HG02970 (cell line): Measurements from ENCODE around the gene WDR33.

Source experiments
- ATAC-seq: cut with Tn5 transposase; IDR thresholded peaks from one replicate; pipeline ENCODE4 v1.9.1; 2021; ENCODE audit warnings: mild to moderate bottlenecking, moderate library complexity, moderate number of reproducible peaks; ENCODE audit not compliant: unreplicated experiment, low FRiP score

WDR33 gene

GRCh38 chr2:127675331-127676261 is 135.4 kb downstream of the WDR33 start, which contains the start of gene LIMS2:
LIMS2 (minus strand) TSS chr2:127675530; CDS start chr2:127675024, 506 bp downstream.
- ATAC-seq: no peak

- no peak for ATAC-seq
These were observed 136.4 kb downstream of the WDR33 start for GRCh38 chr2:127674241-127675209.

- no peak for ATAC-seq
These were observed 137.5 kb downstream of the WDR33 start for GRCh38 chr2:127673291-127674069.

- ATAC-seq: no peak
These were observed 138.4 kb downstream of the WDR33 start for GRCh38 chr2:127672341-127673224.

GRCh38 chr2:127671557-127672302 is 139.2 kb downstream of the WDR33 start:
- ATAC-seq: no peak

GRCh38 chr2:127670957-127671290 is 140.0 kb downstream of the WDR33 start:
- ATAC-seq: no peak

GRCh38 chr2:127670055-127670956 is 140.7 kb downstream of the WDR33 start:
- ATAC-seq: no peak

GRCh38 chr2:127669056-127669455 is 141.9 kb downstream of the WDR33 start:
- no peak for ATAC-seq

- no peak for ATAC-seq
These were observed 145.6 kb downstream of the WDR33 start for GRCh38 chr2:127665267-127665893.

- ATAC-seq: no peak
These were observed 146.1 kb downstream of the WDR33 start for GRCh38 chr2:127664895-127665225.

- no peak for ATAC-seq
These were observed 146.7 kb downstream of the WDR33 start for GRCh38 chr2:127664065-127664894.

- ATAC-seq: no peak
These were observed 147.4 kb downstream of the WDR33 start for GRCh38 chr2:127663566-127664064.

- ATAC-seq: no peak
These were observed 147.9 kb downstream of the WDR33 start for GRCh38 chr2:127662937-127663565.

- no peak for ATAC-seq
These were observed 148.9 kb downstream of the WDR33 start for GRCh38 chr2:127661949-127662510.

- ATAC-seq: no peak
These were observed 149.8 kb downstream of the WDR33 start for GRCh38 chr2:127661072-127661649.
